Stimulated activated CD4-positive, alpha-beta T cell treated with anti-CD3 and anti-CD28 coated beads, Interleukin-15, amount 100 ng/mL, for 48 hours (primary cell): ENCODE results near the gene ZNF526.

Experiments used
- DNase-seq, 2 donors: peaks; one replicate each; pipeline ENCODE4 v3.0.0-alpha.2; 2020; ENCODE audit warnings: low read depth in 2 of 2

ZNF526 gene

GRCh38 chr19:42219812-42220750, at the start of gene ZNF526:
TSS of gene ZNF526 (plus strand) at chr19:42220312. CDS start at chr19:42224404, 4,092 bp downstream.
- peak; percentile 97 for DNase-seq

DNA sequence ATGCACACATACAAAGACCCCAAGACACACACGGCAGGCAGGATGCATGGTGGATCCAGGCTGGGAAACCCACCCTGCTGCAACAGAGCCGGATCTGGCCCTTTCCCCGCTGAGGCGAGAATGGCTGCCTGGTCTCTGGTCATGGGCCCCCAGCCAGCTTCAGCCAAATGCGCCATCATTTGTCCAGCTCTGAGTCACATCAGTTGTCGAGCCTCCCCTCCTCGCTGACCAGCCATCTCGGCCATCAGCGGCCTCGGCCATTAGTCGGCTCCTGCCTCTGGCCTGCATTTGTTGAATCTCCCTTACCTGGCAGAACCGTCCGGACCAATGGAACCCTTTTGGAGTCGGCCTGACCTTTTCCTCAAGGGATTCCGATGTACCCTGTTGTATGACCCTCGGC, 49.4 kb upstream of the ZNF526 start:
- DNase-seq = no peak

DNA sequence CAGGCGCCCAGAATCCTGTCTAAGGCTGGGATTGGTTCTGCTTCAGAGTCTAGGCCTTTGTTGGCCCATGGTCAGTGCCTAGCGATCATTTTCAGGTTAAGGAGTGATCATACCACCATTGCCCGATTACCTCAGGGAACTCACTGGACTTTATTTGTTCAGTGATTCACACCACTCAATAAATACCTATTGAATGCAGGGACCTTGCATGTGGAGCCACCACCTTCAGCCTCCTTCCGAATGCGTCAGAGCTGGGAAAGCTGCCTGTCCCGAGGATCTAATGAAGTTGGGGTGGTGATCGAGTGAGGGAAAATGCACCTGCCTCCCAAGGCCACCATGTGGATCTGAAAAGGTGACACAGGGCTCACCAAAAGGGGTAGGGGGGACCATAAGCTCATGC, 47.9 kb upstream of the ZNF526 start:
- no peak for DNase-seq

GRCh38 chr19:42173695-42174094, 46.4 kb upstream of the ZNF526 start:
- DNase-seq = no peak

GRCh38 chr19:42174188-42174587, 45.9 kb upstream of the ZNF526 start:
- no peak for DNase-seq

DNA sequence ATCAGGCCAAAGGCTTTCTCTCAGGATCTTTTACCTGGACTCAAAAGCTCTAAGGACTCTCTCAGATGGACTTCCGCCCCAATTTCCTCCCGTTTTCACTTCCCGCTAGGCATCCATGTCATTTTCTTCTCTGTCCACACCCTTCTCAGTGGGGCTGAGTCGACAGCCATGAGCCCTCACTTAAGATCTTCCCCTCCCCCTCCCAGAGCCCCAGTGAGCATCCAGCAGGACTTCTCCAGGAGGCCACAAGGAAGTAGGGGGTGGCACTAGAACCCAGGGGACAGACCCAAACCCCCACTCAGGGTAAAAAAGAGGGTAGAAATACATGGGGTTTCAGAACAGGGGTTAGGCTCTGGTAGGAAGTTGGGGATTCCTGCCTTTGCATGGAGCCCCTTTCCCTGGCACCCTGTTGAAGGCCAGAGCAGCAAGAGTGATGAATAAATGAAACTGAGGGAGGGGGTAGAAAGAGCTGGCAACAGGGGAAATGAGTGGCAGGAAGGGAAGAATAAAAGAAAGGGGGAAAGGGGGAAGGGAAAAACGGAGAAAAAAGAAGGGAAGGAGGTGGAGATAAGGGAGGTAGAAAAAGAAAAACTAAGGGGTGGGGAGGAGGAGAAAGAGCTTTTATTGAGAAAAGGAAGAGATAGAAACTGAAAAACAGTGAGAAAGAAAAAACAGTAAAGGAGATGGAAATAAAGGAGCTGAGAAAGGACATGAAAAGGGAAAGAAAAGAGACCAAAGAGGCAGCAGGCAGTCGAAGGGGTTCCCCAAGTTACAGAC, 45.0 kb upstream of the ZNF526 start:
- no peak for DNase-seq

DNA sequence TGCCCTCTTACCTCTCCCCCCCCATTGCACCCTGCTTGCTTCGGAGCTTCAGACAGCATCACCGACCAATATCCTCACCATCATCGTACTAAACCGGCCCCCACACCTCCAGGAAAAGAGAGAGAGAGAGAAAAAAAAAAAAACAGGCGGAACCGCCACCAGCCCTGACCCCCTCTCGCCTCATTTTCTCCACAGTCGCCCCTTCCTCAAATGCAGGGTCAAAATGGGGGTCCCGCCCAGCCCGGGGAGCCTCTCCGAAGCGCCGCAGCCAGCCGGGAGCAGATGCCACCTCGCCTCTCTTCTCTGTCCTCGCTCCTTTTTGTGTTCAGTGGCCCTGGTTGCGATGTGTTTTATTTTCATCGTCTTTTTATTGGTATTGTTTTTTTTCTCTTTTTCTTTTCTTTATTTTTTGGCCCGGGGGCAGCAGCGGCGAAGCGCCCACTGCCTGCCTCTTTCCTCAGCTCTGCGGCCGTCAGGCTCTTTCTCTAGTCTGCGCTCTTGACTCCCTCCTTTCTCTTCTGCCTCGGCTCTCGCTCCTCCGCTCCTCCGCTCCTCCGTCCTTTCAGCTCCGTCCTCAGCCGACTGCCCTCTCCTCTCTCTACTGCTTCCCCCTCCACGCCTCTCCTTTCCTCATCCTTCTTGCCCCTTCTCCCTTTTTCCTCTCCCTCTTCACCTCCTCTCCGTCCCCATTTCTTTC, 44.0 kb upstream of the ZNF526 start:
- DNase-seq = no peak

DNA sequence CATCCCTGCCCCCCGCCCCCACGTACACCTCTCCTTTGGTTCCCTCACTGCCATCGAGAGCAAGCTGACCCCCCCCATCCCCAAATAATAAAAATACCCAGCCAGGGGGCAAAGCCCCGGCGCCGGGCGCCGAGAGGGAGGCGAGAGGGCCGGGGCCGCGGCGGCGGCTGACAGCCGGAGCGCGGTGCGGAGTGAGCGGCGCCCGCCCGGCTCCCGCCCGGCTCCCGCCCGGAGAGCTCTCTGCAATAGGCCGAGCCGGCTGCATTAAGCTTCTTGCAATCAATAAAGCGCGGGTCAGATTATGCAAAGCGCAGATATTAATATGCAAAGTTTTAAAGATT, 43.5 kb upstream of the ZNF526 start:
- peak in 1 of 2 donors; percentile 14 for DNase-seq

GRCh38 chr19:42176990-42177685, 43.0 kb upstream of the ZNF526 start:
- peak; percentile 51 to 69 for DNase-seq

DNA sequence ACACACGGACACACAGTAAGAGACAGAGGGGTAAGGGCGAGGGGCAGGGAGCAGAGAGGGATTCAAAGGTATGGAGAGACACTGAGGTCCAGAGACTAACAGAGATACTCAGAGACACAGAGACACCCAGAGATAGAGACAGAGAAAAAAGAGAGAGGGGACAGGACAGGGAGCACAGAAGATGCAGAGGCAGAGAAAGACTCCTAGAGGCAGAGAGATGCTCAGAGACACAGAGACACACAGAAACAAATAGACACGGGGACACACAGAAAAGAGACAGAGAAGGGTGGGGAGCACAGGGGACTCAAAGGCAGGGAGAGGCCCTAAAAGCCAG, 42.5 kb upstream of the ZNF526 start:
- DNase-seq = no peak

- DNase-seq = no peak
Measured at GRCh38 chr19:42178791-42179674, 41.1 kb upstream of the ZNF526 start.

DNA sequence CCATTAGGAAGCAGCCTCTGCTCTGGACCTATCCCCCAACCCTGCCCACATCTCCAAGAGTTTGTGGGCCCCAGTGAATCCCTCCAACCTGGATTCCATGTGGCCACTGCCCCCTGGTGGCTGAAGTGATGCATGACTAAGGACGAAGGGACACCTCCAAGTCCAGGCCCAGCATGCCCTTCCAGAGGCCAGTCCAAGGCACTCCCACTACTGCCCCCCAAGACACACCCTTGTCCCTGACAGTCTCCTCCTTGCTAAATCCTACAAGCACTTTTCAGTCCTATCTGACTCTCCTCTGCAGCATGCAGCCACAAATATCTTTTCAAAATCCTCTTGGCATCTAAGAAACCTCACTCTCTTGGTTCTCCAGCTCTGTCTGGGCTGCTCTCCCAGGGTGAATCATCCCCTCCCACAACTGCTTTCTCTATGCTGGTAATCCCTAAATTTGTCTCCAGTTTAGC, 35.7 kb upstream of the ZNF526 start:
- DNase-seq = peak; percentile 52 to 70

DNA sequence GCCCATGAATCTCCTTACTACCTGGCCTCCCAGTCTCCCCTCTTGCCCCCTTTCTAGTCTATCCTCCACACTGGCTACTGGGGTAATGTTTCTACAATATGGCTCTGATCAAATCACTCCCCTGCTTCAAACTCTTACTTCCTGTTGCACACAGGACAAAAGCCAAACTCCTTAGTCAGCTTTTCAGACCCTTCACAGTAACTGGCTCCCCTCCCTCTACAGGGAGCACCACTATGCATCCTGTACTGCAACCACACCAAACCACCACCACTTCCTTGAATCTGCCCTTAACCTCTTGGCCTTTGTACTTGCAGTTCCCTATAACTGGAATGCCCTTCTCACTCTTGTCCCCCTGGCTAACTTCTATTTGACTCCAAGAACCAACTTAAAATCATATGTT, 34.8 kb upstream of the ZNF526 start:
- no peak for DNase-seq

DNA sequence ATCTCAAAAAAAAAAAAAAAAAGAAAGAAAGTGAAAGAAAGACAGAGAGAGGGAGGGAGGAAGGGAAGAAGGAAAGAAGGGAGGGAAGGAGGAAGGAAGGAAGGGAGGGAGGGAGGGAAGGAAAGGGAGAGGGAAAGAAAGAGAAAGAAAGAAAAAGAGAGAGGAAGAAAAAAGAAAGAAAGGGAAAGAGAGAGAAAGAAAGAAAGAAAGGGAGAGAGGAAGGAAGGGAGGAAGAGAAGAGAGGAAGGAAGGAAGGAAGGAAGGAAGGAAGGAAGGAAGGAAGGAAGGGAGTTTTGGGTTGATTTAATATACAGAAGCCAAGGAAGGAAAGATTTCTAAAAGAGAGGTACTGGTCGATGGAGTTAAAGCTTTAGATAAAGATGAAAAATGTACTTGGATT, 31.4 kb upstream of the ZNF526 start:
- no peak for DNase-seq

GRCh38 chr19:42189133-42189532, 31.0 kb upstream of the ZNF526 start:
- DNase-seq = no peak

DNA sequence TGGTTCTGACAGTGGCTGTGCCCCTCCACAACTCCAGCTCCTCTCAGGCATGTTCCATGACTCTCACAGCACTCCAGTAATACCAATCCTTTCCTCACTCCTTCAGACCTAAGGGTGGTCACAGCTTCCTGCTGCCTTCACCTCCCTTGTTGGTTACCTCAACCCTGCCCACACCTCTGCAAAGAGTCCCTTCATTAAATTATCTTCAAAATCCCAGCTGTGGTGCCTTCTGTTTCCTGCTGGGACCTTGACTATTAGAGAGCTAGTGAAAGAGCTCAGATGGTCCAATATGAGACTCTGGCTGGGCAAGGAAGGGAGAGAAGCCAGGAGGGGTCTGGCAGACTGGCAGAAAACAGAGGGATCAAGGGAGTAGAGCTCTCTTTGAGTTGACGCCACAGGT, 28.8 kb upstream of the ZNF526 start:
- no peak for DNase-seq

DNA sequence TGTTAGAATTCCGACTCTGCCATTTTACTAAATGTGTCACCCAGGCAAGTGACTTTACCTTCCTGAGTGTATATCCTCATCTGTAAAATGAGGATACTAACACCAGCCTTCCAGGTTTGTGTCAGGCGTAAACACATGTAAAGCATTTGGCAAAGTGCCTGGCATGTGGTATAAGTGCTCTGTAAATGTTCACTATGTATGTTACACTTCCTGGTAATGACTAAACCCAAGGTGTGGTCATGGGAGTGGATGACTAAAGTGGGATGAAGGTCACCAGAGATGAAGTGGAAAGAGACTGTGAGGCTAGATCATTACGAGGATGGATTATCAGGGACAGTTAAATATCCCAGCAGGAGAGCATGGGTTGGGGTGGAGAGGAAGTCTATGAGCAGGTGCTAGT, 28.3 kb upstream of the ZNF526 start:
- peak in 1 of 2 donors; percentile 30 for DNase-seq

DNA sequence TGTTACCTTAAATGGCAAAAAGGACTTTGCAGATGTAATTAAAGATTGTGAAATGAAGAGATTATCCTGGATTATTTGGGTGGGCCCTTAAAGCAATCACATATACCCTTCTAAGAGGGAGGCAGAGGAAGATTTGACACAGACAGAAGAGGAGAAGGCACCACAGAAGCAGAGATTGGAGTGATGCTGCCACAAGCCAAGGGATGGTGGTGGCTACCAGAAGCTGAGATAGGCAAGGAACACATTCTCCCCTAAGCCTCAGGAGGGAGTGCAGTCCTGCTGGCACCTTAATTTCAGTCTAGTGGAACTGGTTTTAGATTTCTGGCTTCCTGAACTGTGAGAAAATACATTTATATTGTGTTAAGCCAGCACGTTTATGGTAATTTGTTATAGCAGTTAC, 26.8 kb upstream of the ZNF526 start:
- DNase-seq = no peak

DNA sequence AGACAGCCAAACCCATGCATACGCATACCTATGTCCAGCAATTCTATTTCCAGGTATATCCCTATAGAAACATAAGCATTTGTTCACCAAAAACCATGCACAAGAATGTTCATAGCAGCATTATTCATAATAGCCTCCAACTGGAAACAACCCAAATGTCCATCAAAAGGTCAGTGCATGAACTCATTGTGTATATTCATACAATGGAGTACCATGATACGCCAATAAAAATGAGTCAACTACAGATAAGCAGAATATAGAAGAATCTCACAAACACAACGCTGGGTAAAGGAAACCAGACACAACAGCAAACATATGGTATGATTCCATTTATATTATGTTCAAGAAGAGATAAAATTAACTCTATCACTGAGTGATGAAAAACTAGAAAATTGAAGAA, 26.4 kb upstream of the ZNF526 start:
- no peak for DNase-seq
